WTC11 (cell line): ENCODE data around the gene PLEKHO2.

Experiments
- CBFB ChIP-seq: sonication (generic); formaldehyde crosslinking; IDR thresholded peaks from 2 replicates; pipeline ENCODE4 v1.8.1; 2022; ENCODE audit warnings: mild to moderate bottlenecking, low read depth, missing genetic modification reagents
- CREM ChIP-seq: sonication (generic); formaldehyde crosslinking; IDR thresholded peaks from 2 replicates; pipeline ENCODE4 v1.8.1; 2022; ENCODE audit warnings: mild to moderate bottlenecking, missing genetic modification reagents, moderate library complexity
- E2F4 ChIP-seq: sonication (generic); formaldehyde crosslinking; IDR thresholded peaks from 2 replicates; pipeline ENCODE4 v1.8.1; 2022; ENCODE audit warnings: low read depth, mild to moderate bottlenecking, moderate library complexity, missing genetic modification reagents, borderline replicate concordance
- JUN ChIP-seq: sonication (generic); formaldehyde crosslinking; IDR thresholded peaks from 2 replicates; pipeline ENCODE4 v1.8.0; 2023; ENCODE audit warnings: mild to moderate bottlenecking, missing genetic modification reagents
- NR2C2 ChIP-seq: sonication (generic); formaldehyde crosslinking; IDR thresholded peaks from 2 replicates; pipeline ENCODE4 v1.8.0; 2022; ENCODE audit warnings: mild to moderate bottlenecking, missing genetic modification reagents
- PRDM15 ChIP-seq: sonication (generic); formaldehyde crosslinking; IDR thresholded peaks from 2 replicates; pipeline ENCODE4 v1.8.0; 2022; ENCODE audit warnings: missing genetic modification reagents
- TEAD4 ChIP-seq: sonication (generic); formaldehyde crosslinking; IDR thresholded peaks from 2 replicates; pipeline ENCODE4 v1.8.0; 2022; ENCODE audit warnings: mild to moderate bottlenecking, missing genetic modification reagents
- ZNF232 ChIP-seq: sonication (generic); formaldehyde crosslinking; IDR thresholded peaks from 2 replicates; pipeline ENCODE4 v1.8.0; 2022; ENCODE audit warnings: mild to moderate bottlenecking, missing genetic modification reagents
- TF ChIP-seq, protein P1 (sequence below): fragments of 200-600 bp; IDR thresholded peaks from 2 replicates; pipeline ENCODE4 v1.8.0; 2022; ENCODE audit warnings: antibody characterized with exemption
- TF ChIP-seq, protein P2 (sequence below): sonication (generic); formaldehyde crosslinking; IDR thresholded peaks from 2 replicates; pipeline ENCODE4 v1.8.1; 2023; ENCODE audit warnings: mild to moderate bottlenecking, missing genetic modification reagents, moderate library complexity
- TF ChIP-seq, protein P3 (sequence below): fragments of 250-450 bp; sonication (Bioruptor Pico); IDR thresholded peaks from 2 replicates; pipeline ENCODE4 v1.9.0; 2021; ENCODE audit warnings: mild to moderate bottlenecking, borderline replicate concordance
- TF ChIP-seq, protein P4 (sequence below): sonication (generic); formaldehyde crosslinking; IDR thresholded peaks from 2 replicates; pipeline ENCODE4 v1.8.1; 2022; ENCODE audit warnings: mild to moderate bottlenecking, moderate library complexity, missing genetic modification reagents

DNA sequence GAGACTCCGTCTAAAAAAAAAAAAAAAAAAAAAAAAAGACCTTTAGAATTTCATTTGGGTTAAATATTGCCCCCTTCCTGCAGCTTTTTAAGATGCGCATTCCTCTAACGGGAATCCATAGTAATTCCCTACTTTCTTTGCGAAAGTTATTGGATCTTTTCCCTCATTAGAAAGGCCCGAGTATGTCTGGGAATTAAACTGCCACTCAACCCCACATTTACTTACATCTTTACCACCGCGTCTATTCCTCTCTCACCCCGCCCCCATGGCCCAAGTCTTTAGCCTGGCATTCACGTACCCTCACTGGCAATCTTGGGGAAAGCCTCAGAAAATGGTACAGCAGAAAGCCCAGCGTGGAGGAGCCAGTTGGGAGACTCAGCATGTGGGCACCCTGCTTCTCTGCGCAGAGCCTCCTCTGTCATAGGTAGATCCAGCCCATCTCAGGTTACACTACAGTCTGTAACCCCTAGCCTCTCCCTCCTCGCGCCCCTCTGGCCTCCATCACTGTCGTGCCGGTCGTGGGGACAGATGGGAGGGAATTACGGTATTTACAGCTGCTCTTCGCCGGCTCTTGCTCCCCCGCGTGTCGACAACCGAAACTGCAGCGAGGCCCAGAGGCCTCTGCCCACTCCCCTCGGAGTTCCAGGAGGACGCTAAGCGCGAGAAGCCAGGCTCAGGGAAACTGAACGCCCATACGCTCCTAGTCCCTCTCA is 63.6 kb downstream of the PLEKHO2 start:
- TF ChIP-seq PRDM15 (CRISPR knock-in tag) (no peak), TEAD4 (CRISPR knock-in tag) (0 out of 2 replicates have a peak, but pooled peaks have one; percentile 9), CREM (CRISPR knock-in tag) (no peak), NR2C2 (no peak), JUN (CRISPR knock-in tag) (no peak), CBFB (CRISPR knock-in tag) (peak; percentile 79; the same call in 1 of the 2 replicates), ZNF232 (no peak; the same call in 1 of the 2 replicates), E2F4 (no peak)
- TF ChIP-seq, protein P1, sequence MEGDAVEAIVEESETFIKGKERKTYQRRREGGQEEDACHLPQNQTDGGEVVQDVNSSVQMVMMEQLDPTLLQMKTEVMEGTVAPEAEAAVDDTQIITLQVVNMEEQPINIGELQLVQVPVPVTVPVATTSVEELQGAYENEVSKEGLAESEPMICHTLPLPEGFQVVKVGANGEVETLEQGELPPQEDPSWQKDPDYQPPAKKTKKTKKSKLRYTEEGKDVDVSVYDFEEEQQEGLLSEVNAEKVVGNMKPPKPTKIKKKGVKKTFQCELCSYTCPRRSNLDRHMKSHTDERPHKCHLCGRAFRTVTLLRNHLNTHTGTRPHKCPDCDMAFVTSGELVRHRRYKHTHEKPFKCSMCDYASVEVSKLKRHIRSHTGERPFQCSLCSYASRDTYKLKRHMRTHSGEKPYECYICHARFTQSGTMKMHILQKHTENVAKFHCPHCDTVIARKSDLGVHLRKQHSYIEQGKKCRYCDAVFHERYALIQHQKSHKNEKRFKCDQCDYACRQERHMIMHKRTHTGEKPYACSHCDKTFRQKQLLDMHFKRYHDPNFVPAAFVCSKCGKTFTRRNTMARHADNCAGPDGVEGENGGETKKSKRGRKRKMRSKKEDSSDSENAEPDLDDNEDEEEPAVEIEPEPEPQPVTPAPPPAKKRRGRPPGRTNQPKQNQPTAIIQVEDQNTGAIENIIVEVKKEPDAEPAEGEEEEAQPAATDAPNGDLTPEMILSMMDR: peak; percentile 64
- TF ChIP-seq, protein P2, sequence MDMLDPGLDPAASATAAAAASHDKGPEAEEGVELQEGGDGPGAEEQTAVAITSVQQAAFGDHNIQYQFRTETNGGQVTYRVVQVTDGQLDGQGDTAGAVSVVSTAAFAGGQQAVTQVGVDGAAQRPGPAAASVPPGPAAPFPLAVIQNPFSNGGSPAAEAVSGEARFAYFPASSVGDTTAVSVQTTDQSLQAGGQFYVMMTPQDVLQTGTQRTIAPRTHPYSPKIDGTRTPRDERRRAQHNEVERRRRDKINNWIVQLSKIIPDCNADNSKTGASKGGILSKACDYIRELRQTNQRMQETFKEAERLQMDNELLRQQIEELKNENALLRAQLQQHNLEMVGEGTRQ: no peak
- TF ChIP-seq, protein P3, sequence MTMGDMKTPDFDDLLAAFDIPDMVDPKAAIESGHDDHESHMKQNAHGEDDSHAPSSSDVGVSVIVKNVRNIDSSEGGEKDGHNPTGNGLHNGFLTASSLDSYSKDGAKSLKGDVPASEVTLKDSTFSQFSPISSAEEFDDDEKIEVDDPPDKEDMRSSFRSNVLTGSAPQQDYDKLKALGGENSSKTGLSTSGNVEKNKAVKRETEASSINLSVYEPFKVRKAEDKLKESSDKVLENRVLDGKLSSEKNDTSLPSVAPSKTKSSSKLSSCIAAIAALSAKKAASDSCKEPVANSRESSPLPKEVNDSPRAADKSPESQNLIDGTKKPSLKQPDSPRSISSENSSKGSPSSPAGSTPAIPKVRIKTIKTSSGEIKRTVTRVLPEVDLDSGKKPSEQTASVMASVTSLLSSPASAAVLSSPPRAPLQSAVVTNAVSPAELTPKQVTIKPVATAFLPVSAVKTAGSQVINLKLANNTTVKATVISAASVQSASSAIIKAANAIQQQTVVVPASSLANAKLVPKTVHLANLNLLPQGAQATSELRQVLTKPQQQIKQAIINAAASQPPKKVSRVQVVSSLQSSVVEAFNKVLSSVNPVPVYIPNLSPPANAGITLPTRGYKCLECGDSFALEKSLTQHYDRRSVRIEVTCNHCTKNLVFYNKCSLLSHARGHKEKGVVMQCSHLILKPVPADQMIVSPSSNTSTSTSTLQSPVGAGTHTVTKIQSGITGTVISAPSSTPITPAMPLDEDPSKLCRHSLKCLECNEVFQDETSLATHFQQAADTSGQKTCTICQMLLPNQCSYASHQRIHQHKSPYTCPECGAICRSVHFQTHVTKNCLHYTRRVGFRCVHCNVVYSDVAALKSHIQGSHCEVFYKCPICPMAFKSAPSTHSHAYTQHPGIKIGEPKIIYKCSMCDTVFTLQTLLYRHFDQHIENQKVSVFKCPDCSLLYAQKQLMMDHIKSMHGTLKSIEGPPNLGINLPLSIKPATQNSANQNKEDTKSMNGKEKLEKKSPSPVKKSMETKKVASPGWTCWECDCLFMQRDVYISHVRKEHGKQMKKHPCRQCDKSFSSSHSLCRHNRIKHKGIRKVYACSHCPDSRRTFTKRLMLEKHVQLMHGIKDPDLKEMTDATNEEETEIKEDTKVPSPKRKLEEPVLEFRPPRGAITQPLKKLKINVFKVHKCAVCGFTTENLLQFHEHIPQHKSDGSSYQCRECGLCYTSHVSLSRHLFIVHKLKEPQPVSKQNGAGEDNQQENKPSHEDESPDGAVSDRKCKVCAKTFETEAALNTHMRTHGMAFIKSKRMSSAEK: no peak
- TF ChIP-seq, protein P4, sequence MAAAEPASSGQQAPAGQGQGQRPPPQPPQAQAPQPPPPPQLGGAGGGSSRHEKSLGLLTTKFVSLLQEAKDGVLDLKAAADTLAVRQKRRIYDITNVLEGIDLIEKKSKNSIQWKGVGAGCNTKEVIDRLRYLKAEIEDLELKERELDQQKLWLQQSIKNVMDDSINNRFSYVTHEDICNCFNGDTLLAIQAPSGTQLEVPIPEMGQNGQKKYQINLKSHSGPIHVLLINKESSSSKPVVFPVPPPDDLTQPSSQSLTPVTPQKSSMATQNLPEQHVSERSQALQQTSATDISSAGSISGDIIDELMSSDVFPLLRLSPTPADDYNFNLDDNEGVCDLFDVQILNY (CRISPR knock-in tag): no peak
